ENCODE data around the gene MX2.

- TF ChIP-seq YY1 (IDR thresholded peaks at IDR 0.05; ENCODE audit: low read depth, low read length): no peak
- TF ChIP-seq CEBPZ (IDR thresholded peaks at IDR 0.05; ENCODE audit: low read depth, low read length): no peak
- no peak for TF ChIP-seq HDAC2 (IDR thresholded peaks at IDR 0.05)
- TF ChIP-seq POLR2AphosphoS5 (IDR thresholded peaks at IDR 0.05; ENCODE audit: low read length): no peak
- TF ChIP-seq LARP7 (IDR thresholded peaks at IDR 0.05): no peak
- TF ChIP-seq CTCF (IDR thresholded peaks at IDR 0.05 in 2 of 3, conservative IDR thresholded peaks at IDR 0.05 in 1 of 3; ENCODE audit: control insufficient read depth in 2 of 3, extremely low read depth in 1 of 3, insufficient read depth in 1 of 3, low read depth in 3 of 3, low read length in 3 of 3): no peak
- TF ChIP-seq CBX3 (IDR thresholded peaks at IDR 0.05; ENCODE audit: borderline replicate concordance, low read depth): no peak
- TF ChIP-seq FOS (IDR thresholded peaks at IDR 0.05; ENCODE audit: borderline replicate concordance, extremely low read depth, insufficient read length): no peak
- TF ChIP-seq ZNF24 (IDR thresholded peaks at IDR 0.05): no peak
- no peak for TF ChIP-seq TCF12 (IDR thresholded peaks at IDR 0.05; ENCODE audit: low read depth, low read length)
Measured at GRCh38 chr21:41377715-41378114, 15.9 kb downstream of the MX2 start.

Measured in GM12878 (cell line).